ENCODE results near the gene FUT2.

DNA sequence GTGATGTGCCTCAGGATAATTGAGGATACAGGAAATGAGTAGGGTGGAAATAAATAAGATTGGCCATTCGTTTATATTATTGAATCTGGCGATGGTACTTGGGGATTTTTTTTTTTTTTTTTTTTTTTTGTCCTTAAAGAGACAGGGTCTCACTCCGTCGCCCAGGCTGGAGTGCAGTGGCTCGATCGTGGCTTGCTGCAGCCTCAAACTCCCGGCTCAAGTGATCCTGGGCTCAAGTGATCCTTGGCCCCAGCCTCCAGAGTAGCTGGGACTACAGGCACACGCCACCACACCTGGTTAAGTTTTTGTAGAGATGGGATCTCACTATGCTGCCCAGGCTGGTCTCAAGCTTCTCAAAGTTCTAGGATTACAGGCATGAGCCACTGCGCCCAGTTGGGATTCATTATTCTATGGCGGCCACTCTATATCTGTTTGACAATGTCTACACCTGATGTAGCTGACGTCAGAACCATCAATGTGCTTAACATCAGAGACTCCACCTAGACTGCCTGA lies 26.5 kb downstream of the FUT2 start:
- TF ChIP-seq KDM1A (IDR thresholded peaks at IDR 0.05; ENCODE audit: low read depth), result no peak
- TF ChIP-seq, protein P1, sequence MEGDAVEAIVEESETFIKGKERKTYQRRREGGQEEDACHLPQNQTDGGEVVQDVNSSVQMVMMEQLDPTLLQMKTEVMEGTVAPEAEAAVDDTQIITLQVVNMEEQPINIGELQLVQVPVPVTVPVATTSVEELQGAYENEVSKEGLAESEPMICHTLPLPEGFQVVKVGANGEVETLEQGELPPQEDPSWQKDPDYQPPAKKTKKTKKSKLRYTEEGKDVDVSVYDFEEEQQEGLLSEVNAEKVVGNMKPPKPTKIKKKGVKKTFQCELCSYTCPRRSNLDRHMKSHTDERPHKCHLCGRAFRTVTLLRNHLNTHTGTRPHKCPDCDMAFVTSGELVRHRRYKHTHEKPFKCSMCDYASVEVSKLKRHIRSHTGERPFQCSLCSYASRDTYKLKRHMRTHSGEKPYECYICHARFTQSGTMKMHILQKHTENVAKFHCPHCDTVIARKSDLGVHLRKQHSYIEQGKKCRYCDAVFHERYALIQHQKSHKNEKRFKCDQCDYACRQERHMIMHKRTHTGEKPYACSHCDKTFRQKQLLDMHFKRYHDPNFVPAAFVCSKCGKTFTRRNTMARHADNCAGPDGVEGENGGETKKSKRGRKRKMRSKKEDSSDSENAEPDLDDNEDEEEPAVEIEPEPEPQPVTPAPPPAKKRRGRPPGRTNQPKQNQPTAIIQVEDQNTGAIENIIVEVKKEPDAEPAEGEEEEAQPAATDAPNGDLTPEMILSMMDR (IDR thresholded peaks at IDR 0.05), result no peak

Data from A549 (cell line).